NCI-H2107 (cell line): Measurements from ENCODE around the gene TMEM131.

Experiments
- DNase-seq: peaks from one replicate; lab custom pipeline; 2025; lab: John Stamatoyannopoulos, UW

The TMEM131 gene

DNA sequence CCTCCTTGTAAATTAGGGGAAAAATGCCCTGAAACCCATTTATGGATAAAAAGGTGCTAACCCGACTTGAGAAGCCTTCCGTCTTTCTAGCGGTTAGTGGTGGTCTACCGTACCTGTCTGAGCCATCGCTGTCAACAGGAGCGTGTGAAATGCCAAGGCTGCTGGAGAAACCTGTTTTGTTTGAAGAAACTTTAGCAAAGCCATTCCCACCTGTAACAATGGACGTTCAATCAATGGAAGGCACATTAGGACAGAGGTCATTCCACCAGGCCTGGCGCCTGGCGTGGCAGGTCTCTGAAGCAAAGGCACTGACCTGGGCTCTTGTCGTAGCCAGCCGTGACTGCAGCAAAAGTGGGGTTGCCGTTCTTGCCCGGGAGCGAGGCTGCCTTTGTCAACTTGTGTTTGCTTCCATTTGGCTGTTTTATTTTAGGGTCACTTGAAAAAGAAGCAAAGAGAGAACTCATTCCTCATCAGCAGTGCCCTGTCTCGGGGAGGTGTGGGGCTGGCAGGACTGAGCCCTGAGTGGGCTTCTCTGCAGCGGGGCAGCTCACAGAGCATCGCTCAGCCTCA is 235.2 kb downstream of the TMEM131 start:
- DNase-seq = no peak

DNA sequence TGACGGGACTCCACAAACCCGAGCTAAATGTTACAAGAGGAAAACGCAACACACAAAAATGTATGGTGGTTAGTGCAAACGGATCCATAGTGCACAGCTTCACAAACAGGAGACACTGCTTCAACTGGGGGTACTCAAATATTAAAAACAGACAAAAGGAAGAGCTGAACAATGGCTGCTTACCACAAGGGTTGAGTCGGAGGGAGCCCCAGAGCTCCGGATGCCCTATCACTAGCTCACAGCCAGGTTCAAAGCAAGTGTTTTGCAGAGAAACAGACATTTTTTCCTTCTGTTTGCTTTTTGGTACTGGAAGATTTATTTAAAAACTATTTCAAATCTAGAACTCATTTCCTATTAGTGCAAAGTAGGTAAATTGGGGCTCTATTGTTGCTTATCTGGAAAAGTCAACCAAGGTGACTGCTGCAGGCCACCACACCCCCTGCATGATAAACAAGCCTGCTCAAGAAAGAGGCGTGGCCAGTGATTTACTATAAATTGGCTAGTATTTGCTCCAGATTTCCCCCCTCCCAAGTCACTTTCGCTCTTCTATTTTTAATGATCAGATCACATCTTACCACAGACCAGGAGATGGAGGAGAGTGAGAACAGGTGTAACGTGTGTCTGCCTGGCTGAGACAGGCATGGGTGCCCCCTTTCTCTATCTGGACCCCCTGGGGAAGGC is 235.9 kb downstream of the TMEM131 start:
- no peak for DNase-seq

DNA sequence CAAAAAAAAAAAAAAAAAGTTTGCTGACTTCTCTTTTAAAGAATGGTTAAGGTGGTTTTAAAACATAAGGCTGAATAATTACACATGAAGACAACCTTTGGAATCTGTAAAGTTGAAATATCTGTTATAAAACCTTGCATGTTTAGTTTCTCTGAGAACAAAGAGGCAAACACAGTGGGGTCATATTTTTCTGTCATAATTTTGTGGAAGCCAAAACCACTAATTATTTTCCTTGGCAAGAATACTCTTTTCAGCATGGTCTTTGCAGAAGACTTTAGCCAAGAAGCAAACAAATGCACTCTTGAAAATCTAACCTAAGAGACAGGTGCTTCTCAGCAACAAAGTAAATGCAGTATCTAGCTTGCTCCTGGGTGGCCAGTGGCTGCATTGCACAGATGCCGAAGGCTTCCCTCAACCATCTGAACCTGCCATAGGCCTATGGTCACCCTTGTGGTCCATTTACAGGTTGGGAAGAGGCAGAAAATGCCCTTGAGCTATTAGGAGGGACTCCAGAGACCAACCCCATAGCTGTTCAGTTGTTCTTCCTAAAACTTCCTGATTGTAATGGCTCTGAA is 237.5 kb downstream of the TMEM131 start:
- no peak for DNase-seq

DNA sequence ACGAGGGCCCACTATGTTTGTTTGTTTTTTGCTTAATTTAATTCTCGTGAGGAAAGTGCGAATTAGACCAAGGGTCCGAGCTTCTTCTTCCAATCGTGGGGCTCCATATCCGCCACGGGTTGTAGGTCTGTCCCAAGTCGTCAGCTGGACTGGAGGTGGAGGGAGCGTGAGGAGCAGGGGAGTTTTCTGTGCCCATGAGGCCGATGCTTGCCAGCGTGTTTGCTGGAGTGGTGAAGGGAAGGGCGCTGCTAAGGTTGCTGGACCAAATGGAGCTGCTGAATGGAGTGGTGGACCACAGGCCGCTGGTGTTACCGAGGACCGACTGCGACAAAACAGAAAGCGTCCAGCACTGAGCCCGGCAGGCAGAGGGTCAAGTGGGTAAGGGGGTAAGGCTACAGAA is 238.7 kb downstream of the TMEM131 start:
- no peak for DNase-seq

DNA sequence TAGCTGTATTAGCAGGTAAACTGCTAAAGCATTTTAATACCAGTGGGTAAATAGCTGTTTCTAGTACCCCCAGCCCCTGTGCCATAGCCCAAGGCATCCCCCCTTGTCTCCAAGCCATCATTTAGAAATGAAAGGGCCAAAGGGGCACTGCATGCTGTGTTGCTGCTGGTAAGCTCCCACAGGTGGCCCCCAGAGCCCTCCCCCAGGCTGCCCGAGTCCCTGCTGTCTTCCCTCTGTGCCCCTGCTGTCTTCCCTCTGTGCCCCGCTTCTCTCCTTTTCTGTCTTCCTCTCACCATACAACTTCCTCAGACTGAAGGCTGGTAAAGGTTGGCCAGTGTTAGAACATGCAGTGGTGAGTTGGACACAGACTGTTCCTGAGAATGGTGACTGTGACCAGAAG is 240.3 kb downstream of the TMEM131 start:
- no peak for DNase-seq

DNA sequence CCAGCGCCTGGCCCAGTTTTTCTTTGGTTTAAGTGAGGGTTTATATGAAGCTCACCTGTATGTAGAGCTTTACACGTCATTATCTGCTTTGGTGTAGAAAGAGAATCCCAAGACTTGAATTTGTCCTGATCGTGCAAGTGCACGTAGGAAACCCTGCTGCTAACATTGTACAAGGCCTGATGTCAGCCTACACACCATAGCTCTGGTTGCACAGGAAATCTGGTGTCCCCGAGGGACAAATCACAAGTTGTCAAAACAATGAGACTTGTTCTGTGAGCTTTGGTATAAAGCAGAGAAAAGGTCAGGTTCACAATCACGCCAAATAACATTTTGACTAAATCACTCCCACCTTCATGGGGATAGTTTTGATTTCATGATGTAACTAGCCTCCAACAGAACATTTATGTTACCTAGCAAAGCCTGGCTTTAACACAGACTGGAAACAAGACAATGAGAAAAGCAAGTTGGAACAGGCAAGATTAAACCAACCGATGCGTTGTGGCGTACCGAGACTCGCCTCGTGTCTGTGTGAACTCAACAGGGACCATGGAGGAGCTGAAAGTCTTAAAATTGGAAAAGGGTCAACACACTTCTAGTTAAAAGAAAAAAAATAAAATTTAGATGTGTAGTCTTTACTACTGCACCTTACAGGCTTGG is 240.9 kb downstream of the TMEM131 start:
- no peak for DNase-seq

DNA sequence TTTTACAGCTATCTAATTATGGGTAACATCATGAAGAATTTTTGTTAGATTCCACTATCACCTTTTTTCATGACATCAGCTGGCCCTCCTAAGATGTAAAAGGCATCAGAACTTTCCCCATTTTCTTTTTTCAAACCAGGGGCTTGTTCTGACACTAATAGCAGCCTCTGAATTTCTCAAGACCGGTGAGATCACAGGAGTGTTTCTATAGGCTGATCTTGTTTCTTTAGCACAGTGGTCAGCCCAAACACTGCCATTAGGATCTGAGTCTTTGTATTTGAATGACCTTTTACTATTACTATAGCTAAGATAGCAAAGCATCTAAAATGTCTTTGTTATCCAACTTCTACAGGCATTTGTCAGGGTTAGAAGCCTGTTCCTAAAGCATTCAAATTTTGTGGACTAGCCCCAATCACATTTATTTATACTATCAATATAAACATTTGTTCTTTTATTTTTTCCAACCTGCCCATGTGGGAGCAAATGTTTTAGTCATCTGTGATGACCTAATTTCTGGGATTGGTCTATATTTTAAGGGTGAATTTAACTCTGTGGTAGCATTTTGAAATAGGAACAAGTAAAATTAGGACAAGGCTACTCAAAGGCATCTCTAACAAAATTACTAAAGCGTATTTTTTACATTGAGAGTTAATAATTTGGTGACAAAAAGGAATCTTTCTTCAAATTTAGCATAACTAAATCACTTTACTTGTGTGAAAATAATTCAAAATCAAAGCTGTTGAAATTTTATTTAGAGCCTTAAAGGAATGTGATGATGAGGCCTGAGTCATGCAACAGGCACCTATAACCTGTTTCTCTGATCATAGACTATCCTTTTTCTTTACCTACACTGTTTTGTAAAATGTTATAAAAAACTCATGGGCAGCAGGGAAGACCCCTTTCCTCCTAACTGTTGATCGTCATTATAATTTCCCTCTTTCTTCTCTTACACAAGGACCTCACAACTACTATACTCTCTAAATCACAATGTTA is 243.1 kb downstream of the TMEM131 start:
- DNase-seq = no peak

DNA sequence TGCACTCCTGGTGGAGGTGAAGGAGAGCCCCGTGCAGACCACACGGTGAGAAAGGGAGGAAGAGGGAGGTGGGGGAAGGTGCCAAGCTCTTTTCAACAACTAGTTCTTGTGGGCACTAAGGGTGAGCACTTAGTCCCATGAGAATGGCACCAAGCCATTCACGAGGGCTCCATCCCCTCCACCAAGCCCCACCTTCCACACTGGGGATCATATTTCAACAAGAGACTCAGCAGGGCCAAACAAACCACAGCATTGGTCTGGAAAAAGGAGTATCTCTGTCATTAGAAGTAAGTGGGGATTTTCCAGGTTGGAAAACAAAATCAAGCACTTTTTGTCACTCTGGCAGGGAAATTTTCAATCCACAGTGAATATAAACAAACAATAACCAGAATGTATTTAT is 244.0 kb downstream of the TMEM131 start:
- peak; percentile 84 for DNase-seq

DNA sequence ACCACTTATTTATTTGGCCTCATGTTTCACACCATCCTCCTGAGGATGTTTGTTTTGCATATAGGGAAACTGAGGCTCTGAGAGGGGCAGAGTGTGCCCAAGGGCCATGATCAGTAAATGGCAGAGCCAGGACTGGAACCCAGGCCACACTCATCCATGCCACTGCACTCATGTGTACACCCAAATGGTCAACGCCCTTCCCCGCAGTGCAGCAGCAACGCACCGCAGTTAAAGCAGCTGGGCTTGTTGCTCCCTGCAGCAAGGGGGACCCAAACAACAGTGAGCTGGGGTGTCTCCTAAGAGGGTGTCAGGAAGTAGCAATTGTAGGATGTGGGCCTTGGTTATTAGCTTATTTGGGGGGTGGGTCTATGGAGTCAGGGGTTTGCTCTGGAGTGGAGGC is 245.7 kb downstream of the TMEM131 start:
- DNase-seq = no peak

DNA sequence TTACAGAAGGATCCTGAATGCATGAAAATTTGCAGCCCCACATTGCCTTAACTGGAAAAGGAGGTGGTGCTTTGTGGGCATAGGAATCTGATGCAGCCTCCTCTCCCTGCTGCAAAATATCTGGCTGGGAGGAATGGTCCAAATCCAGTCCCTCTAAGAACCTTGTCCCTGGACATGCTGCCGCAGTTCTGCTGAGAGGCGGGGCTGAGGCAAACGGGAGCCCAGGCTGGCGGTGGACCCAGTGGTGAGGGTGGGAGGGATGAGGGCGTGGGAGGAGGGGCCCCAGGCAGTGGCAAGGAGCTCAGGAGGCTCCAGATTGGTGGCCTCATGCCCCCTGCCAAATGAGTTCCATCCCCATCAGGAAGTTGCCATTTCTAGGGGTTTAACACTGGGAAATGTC is 246.2 kb downstream of the TMEM131 start:
- DNase-seq = no peak

DNA sequence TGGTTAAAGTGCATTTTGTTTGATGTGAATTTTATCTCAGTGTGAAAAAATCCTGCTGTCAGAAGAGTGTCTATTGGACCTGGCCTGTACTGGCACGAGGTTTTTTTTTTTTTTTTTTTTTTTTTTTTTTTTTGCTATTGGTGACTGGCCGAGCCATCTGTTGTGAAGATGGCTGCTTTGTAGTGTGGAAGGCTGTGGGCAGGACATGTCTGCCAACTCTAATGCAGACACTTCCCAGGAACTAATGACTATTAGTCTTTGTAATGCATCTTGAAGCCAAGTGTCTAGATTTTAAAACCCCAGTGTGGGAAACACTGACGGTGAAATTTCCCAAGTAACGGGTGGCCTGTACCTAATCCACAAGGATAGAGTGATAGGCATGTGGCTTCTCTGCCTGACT is 248.0 kb downstream of the TMEM131 start:
- DNase-seq = no peak

DNA sequence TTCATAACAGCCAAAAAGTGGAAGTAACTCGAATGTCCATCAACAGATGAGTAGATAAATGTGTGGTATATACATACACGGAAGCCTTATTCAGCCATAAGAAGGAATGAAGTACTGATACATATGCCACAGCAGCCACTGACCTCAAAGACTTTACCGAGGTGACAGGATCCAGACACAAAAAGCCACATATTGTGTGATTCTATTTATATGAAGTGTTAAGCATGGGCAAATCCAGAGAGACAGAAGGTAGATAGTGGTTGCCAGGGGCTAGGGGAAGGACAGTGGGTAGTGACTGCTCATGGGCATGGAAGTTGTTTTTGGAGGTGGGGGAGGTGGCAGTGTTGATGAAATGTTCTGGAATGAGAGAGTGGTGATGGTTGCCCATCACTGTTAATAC is 248.5 kb downstream of the TMEM131 start:
- DNase-seq = no peak

DNA sequence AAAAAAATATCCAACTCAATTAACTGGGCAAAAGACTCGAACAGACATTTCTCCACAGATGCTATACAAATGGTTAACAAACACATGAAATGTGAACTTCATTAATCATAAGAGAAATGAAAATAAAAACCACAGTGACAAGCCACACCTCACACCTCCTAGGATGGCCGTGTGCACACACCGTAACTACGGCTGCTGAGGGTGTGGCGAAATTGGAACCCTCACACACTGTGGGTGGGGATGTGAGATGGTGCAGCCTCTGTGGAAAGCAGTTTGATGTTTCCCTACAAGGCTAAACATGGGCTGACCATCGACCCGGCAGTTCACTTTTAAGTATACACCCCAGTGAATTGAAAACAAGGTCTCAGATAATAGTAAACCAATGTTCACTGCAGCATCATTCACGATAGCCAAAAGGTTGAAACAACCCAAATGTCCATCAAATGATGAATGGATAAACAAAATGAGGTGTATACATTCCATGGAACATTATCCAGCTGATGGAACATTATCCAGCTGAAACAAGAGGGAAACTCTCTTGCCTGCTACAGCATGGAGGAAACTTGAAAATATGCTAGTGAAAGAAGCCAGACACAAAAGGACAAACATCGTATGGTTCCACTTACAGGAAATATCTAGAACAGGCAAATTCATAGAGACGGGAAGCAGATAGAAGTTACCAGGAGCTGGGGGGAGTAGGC is 250.1 kb downstream of the TMEM131 start:
- peak; percentile 46 for DNase-seq

DNA sequence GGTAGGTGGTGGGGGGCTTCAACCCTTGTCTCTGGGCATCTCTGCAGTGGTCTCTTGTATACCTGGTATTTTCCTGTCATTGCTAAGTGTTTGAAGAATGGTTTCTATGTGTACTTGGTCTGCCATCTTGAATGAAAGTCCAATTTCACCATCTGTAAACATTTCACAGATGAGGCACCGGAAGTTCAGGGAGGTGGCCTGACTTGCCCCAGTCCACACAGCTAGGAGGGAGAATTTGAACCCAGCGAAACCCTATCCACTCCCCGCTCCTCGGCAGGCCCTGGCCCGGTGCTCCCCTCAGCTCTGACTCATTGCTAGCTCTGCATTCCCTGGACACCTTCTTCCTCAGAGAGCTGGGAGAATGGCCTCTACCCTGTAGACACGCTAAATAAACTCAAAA is 251.8 kb downstream of the TMEM131 start:
- DNase-seq = no peak

DNA sequence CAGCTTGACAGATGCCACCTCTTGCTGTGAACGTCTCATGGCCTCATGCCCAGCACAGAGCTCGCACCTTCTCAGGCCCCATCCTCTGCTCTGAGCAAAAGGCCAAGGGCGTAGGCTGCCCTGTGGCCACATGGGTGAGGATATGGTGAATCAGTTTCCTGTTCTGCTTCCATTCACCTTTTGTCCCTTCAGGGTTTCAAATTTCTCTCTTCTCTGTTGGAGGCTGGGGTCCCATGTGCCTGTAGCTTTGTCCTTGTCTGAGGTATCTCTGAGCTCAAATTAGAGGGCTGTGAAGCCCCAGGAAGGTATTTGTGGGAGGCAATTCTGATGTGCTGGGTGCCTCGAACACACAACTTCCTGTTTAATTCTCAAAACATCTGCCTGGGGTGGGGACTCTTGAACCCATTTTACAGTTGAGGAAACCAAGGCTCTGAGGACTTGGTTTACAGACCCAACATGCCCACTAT is 253.3 kb downstream of the TMEM131 start:
- DNase-seq = no peak

DNA sequence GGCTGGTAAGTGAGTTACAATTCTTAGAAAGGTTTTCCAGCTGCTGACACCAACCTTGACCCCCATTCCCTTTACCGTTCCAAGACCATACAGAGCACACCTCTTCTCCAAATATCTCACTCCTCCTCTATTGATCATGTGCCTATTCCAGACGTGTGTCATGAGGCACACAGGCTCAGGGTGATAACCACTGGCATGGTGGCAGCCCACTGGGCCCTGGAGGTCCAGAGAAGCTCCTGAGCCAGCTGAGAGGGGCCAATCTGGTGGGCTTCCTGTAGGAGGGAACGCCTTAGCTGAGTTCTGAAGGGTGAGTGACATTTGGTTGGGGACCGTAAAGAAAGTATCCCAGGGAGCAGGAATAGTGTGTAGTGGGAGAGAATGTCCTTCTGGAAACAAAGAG is 254.1 kb downstream of the TMEM131 start:
- DNase-seq = no peak

DNA sequence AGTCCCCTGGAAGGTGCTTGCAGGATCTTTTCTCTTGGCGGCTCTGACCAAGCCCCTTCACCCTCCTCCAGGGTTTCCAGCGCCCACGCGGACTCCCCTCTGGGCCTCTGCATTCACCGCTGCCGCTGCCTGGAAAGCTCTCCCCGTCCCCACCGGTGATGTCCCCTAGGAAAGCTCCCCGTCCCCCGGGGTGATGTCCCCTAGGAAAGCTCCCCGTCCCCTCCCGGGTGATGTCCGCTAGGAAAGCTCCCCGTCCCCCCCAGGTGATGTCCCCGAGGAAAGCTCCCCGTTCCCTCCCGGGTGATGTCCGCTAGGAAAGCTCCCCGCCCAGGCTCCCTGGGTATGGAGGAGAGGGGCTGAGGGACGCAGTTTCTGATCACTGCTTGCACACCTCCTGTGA is 254.5 kb downstream of the TMEM131 start:
- no peak for DNase-seq

DNA sequence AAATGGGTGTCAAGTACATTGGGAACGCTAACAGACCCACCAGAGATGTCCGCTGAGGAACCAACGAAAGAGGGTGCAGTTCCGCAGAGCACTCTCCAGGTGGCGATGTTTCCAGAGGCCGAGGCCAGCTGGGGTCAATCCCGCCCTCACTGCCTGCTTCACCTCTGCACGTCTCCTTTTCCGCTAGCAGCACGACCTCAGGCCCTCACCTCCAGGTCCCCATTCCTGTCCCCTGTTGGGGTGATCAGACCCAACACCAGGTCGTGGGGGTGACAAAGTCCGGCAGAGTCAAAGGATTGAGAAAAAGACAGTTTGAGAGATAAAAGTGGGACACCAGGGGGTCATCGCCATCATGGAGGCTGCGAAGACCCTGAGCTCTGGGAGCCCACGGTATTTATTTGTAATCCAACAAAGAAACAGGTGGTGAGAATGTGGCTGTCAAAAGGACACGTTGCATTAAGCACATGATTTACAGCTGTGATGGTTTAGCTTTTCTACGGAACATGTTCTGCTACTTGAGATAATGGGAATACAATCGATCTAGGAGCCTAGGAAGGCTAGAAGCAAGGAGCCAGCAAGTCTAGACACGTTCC is 255.1 kb downstream of the TMEM131 start:
- DNase-seq = peak; percentile 70

DNA sequence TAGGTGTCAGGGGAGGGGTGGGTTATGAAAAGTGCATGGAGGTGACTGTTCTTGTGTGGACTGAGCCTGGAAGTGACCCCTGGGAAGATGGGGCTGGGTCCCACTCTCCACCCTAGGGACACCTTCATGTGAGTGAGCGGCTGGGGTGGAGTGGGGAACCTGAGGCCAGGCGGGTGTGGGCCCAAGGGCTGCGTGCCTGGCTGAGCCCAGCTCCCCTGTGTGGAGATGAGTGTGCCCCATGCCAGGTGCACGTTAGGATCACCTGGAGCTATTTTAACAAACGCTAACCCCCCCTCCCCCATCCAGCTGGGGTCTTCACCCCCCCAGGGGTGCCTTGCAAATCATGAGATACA is 255.9 kb downstream of the TMEM131 start:
- DNase-seq = no peak

DNA sequence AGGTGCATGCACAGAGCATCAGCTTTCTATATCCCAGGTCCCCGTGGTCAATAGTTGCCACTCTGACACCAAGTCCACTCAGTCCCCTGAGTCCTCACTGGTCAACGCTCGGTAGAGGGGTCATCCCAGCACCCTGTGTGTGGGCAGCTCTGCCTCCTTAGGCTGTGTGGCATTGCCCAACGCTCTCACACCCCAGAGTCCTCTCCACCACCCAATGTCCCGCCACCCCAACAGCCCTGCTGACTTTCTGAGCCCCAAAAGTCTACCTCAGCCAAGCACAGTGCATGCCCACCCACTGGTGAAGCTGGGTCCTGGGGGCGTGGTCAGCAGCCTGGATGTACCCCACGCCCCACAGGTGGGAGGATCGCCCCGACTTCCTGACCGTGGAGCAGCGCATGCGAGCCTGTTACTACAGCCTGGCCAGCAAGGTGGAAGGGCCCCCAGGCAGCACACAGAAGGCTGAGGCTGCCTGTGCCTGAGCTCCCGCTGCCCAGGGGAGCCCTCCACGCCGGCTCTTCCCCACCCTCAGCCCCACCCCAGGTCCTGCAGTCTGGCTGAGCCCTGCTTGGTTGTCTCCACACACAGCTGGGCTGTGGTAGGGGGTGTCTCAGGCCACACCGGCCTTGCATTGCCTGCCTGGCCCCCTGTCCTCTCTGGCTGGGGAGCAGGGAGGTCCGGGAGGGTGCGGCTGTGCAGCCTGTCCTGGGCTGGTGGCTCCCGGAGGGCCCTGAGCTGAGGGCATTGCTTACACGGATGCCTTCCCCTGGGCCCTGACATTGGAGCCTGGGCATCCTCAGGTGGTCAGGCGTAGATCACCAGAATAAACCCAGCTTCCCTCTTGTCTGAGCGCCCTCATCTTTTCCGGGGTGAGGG is 256.5 kb downstream of the TMEM131 start:
- DNase-seq = no peak
